Limb (tissue), 2 donors: ENCODE data around the gene PACSIN2.
"Not testable (repeated sequence)": the region's sequence is repeated elsewhere in the genome, so short reads cannot be mapped to it uniquely, and the experiment has no call there.

Experiments
- DNase-seq, 2 donors: peaks; one replicate each; pipeline ENCODE4 v3.0.0-alpha.2; 2016; ENCODE audit errors: extremely low spot score in 2 of 2

The PACSIN2 gene

GRCh38 chr22:42928969-42929837 lies 85.7 kb downstream of the PACSIN2 start:
- DNase-seq: no peak

- DNase-seq: no peak
Measured at GRCh38 chr22:42927966-42928365, 87.0 kb downstream of the PACSIN2 start.

GRCh38 chr22:42926768-42927167 lies 88.2 kb downstream of the PACSIN2 start:
- no peak for DNase-seq

DNA sequence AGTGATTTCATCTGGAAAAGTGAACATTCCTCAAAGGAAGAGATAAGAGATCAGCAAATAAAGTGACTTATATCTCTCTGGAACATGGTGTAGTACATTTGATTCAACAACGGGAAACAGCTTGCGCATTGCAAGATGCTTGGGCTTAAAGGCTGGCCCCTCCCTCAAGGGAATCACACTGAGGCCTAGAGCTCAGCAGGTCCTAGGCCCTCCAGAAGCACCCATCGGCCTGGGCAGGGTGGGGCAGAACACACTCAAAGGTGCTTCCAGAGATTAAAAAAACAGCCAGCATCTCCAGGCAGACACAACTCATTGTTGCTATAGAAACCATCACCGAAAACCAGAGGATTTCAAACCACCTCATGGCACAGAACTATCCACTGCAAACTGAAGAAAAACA lies 88.8 kb downstream of the PACSIN2 start:
- DNase-seq: no peak

- no peak for DNase-seq
Measured at GRCh38 chr22:42925598-42925997, 89.4 kb downstream of the PACSIN2 start.

DNA sequence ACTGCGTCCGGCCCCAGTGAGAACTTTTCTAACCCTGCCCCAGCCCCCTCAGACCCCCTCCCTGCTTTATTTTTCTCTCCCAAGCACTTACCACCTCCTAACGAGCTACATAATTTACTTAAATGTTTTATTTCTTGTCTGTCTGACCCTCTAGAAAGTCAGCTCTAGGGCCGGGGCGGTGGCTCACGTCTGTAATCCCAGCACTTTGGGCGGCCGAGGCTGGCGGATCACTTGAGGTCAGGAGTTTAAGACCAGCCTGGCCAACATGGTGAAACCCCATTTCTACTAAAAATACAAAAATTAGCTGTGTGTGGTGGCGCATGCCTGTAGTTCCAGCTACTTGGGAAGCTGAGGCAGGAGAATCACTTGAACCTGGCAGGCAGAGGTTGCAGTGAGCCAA lies 89.9 kb downstream of the PACSIN2 start:
- not testable (repeated sequence) for DNase-seq

- no peak for DNase-seq
Measured at GRCh38 chr22:42924436-42924835, 90.5 kb downstream of the PACSIN2 start.

GRCh38 chr22:42922374-42923191 lies 92.4 kb downstream of the PACSIN2 start:
- no peak for DNase-seq

DNA sequence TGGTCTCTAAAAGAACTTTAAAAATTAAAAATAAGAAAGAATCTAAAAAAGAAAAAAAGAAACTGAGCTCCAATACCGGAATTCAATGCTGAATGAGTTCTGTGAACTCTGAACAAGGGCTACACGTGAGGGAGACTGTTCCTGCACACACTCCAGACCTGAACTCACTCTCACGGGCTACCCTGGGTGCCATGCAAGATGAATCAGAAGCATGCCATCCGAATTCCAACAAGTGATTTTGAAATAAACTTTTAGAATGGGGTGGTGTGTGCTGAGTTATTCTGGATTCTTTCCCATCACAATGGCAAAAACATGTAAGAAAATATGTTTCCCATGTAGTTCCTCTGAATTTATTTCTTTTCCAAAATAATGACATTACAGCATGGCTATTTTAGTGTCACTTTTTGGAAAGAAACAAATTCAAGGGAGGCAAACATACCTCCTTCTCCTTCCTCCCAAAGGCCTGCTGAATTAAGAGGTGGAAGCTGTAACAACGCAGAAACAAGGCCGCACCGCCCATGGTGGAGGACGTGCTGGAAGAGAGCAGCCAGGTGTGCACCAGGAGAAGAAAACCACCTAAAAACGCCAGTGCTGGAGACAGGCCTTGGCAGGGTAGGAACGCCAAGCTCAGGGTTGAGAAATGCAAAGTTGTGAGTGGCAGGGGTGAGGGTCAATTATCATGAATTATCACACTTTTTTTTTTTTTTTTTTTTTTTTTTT lies 94.7 kb downstream of the PACSIN2 start:
- DNase-seq: no peak

- DNase-seq: no peak
Measured at GRCh38 chr22:42919199-42919598, 95.8 kb downstream of the PACSIN2 start.

GRCh38 chr22:42918500-42918899 lies 96.4 kb downstream of the PACSIN2 start:
- no peak for DNase-seq

GRCh38 chr22:42917358-42917757 lies 97.6 kb downstream of the PACSIN2 start:
- not testable (repeated sequence) for DNase-seq

GRCh38 chr22:42915980-42916765 lies 98.8 kb downstream of the PACSIN2 start:
- no peak for DNase-seq

- no peak for DNase-seq
Measured at GRCh38 chr22:42914511-42915076, 100.4 kb downstream of the PACSIN2 start.

DNA sequence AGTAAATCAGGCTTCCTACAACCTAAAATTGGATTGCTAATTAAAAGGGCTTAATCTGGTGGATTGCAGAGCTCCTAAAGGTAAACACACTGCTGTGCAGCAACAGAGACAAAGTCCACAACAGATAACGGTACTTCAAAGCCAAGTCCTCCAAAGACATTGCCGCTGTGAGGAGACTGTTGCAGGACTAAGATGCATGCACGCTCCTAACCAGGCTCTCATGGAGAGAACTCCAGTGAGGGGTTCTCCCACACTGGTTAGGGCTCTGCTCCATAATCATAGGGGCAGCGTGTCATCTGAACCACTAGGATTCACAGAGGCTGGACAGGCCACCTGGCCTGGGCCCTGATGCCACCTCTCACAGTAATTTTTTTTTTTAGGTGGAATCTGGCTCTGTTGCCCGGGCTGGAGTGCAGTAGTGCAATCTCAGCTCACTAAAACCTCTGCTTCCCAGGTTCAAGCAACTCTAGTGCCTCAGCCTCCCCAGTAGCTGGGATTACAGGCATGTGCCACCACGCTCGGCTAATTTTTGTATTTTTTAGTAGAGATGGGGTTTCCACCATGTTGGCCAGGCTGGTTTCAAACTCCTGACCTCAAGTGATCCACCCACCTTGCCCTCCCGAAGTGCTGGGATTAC lies 101.0 kb downstream of the PACSIN2 start:
- no peak for DNase-seq

DNA sequence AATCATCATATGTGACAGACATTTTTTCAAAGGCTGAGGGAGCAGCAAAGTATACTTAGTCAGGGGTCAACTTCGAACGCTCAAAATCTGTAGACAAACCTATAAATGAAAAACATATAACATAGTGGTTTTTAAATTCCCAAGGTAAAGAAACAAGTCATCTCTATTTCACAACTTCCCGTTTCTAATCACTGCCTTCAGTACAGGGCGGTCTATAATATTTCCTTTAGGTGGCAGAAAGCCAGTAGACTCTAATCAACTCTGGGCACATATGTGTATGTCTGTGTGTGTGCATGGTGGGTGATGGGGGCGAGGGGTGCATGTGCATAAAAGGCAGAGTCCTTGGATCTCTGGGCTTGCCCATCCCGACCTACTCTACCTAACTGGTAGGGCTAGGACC lies 102.9 kb downstream of the PACSIN2 start:
- no peak for DNase-seq

DNA sequence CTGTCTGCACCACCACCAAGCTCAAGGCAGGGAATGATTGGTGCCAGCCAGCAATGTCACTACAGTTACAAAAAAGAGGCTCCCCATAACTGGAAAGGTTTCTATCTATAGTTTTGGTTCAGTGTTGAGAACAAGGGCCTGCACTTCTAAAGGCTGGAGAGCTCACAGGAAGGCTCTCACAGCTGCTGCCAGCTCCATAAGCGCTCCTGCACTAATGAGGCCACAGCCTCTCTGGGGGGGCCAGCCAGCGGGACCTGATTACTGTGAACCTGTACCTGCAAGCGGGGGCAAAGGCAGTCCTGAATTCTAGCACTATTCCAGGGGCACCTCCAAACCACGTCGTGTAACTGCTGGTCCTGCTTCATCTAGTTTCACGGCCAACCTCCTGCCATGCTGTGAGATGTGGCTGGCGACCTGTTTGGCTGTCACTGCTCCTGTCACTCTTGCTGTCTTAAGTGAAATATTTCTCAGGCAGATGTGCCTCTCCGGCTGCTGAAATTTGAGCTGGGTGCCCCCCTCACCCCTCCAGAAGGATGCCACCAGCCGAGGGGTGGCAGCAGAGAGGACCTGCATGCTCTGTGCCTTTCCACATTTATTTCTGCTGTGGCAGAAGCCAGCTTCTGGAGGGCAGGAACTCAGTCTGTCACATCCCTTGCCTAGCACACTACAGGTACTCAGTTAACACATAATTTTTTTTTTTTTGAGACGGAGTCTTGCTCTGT lies 104.6 kb downstream of the PACSIN2 start:
- DNase-seq: no peak

- no peak for DNase-seq
Measured at GRCh38 chr22:42909363-42910058, 105.4 kb downstream of the PACSIN2 start.

DNA sequence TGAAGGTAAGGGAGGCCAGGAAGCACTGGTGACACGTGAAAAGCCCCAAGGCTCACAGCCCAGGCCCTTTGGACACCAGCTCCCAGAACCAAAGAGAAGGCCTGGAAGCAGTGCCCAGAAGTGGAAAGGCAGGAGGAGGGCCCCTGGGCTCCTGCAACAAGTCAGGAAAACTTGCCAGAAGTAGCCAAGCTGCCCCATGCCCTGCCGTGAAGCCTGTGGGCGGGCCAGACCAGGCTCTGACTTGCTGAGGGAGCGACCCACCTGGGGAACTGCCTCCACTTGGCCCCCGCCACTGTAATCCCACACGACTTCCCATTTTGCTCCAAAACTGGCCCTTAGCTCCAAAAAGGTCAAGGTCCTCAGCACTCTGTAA lies 106.6 kb downstream of the PACSIN2 start:
- no peak for DNase-seq
